HG02571 (cell line): ENCODE data around the gene DSC1.
"Not testable (repeated sequence)": the region's sequence is repeated elsewhere in the genome, so short reads cannot be mapped to it uniquely, and the experiment has no call there.

Experiments
- ATAC-seq: cut with Tn5 transposase; IDR thresholded peaks from one replicate; pipeline ENCODE4 v1.9.1; 2021; ENCODE audit warnings: mild to moderate bottlenecking, moderate library complexity; ENCODE audit not compliant: unreplicated experiment

DSC1 gene

DNA sequence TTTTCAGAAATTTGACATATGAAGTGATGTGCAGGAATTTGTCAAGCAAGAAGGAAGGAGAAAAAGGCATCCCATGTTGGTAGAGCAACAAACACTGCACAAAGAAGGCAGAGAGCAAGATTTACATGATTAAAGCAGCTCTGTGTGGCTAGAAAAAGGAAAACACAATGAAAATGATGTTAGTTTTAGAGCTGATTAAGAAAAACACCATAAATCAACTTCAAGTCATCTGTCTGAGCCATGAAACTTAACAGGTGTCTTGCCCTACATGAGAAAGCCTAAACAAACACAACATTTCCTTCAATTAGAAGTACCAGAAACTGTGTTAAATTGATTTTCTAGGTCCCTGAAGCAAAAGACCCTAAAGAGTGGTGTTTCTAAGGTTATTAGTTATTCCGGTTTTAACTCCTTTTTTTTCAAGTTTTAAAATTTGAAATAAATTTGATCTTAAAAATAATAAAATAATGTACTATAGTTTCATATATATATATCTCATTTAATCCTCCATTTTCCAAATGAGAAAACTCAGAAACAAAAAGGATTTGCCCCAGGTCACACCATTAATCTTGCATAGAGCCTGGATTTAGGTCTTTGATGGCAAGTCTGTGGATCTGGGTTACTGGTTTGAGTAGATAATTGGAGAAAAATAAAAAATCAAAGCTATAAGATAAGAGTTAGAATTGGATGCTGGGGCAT lies 8.6 kb upstream of the DSC1 start:
- ATAC-seq, result no peak

- ATAC-seq, result no peak
Observed at GRCh38 chr18:31170335-31170734, 7.7 kb upstream of the DSC1 start.

GRCh38 chr18:31162419-31162793 lies 250 bp downstream of the DSC1 start:
- no peak for ATAC-seq

- no peak for ATAC-seq
Observed at GRCh38 chr18:31161757-31162418, 768 bp downstream of the DSC1 start.

GRCh38 chr18:31156821-31157763 lies 5.6 kb downstream of the DSC1 start:
- no peak for ATAC-seq

GRCh38 chr18:31155498-31155897 lies 7.2 kb downstream of the DSC1 start:
- no peak for ATAC-seq

DNA sequence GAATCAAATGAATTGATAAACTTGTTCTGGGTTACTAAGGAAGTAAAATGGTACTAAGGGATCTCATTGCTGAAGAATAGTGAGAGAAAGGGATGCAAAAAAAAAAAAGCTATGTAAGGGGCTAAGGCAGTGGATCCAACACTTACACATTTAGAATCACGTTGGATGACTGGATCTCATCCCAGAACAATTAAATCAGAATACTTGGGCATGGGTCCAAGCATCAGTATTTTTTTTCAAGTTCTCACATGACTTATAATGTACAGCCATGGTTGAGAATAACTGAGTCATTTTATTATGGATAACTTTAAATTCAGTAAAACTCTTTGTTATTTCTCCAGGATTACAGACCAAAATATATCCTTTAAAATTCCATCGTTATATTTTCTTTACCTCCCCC lies 8.5 kb downstream of the DSC1 start:
- ATAC-seq, result no peak

DNA sequence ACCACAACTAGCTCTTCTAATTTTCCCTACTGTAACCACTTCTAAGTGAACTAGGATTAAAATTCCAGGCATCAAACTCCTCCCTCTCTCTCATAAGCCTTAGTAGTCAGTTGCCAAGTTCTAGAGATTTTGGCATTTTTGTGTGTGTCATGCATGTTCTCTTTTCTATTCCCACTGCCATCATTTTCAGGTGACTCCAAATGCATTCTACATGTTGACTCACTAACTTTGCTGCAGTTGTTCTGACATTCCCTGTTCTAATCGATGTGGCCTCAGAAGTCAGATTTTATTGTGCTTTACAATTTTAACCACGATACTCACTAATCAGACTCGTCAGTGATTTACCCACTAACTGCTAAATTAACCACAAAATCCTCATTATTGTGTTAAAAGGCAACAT lies 13.3 kb downstream of the DSC1 start:
- ATAC-seq, result no peak

GRCh38 chr18:31148600-31148999 lies 14.1 kb downstream of the DSC1 start:
- no peak for ATAC-seq

GRCh38 chr18:31146809-31147208 lies 15.8 kb downstream of the DSC1 start:
- ATAC-seq, result no peak

GRCh38 chr18:31143025-31143424 lies 19.6 kb downstream of the DSC1 start:
- no peak for ATAC-seq

- no peak for ATAC-seq
Observed at GRCh38 chr18:31138709-31139108, 23.9 kb downstream of the DSC1 start.

- no peak for ATAC-seq
Observed at GRCh38 chr18:31134988-31135529, 27.6 kb downstream of the DSC1 start.

DNA sequence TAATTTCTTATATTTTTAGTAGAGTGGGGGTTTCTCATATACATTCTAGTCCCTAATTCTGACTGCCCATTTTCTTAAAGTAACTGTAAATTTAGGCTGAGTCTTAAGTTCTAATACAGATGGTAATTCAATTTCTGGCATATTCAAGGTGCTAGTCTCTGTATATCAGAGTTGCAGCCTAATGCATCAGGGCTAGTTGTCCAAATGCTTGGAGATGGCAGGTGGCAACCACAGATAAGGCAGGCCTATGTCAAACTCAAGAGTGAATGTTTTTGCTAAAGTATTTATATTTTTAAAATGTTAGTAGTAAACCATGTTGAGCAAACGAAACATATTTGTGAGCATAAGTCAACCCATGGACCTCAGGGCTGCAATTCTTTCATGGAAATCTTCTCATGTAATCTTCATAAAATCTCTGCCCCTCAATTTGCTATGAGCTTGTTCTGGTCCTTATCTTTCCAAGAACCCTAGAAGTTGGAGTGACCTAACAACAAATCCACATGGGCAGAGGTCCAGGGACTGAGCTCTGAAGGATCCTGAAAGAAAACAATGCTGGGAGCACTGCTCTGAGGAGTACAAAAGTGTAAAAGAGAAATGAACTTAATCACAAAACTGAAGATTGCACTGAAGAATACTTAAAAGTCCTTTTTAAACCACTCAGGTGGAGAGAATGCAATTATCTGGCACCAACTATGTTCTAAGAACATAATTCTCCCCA lies 33.1 kb downstream of the DSC1 start:
- no peak for ATAC-seq

GRCh38 chr18:31125878-31126277 lies 36.8 kb downstream of the DSC1 start:
- no peak for ATAC-seq

GRCh38 chr18:31123125-31123524 lies 39.5 kb downstream of the DSC1 start:
- ATAC-seq, result not testable (repeated sequence)

DNA sequence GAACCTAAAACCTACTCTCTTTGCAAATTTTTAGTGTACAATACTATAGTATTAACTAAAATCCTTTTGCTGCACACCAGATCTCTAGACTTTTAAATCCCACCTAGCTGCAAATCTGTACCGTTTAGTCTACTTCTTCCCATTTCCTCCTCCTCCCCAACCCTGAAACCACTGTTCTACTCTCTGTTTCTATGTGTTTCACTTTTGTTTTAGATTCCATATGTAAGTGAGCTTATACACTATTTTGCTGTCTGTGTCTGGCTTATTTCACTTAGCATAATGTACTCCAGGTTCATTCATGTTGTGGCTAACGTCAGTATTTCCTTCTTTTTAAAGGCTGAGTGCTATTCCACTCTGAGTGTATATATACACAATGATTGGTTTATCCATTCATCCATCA lies 42.1 kb downstream of the DSC1 start:
- no peak for ATAC-seq

DNA sequence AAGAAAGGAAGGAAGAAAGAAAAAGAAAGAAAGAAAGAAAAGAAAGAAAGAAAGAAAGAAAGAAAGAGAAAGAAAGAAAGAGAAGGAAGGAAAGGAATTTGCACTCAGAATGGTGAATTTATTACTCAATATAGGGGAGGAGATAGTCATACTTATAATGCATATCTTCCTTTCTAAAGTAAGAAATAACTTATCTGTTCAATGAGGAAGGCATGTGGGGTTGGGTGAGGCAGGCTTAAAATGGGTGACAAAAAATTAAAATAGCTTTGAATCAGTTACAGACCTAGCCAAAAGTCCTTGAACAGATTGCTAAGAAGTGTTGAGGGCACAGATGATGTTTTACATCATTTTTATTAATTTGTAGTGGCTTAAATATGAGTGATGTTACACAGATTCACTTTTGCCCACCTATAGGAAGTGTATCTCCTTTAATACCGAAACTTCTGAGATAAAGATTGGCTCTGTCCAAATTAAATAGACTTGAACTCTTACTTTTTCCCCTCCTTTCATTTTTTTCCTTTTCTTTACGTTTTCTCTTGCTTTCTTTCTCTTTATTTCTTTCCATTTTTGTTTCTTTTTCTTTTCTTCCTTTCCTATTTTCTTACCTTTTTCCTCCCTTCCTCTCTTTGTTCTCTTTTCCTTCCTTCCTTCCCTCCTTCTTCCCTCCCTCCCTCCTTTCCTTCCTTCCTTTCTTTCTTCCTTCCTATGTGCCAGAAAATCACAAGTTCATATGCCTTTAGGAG lies 45.6 kb downstream of the DSC1 start:
- no peak for ATAC-seq

DNA sequence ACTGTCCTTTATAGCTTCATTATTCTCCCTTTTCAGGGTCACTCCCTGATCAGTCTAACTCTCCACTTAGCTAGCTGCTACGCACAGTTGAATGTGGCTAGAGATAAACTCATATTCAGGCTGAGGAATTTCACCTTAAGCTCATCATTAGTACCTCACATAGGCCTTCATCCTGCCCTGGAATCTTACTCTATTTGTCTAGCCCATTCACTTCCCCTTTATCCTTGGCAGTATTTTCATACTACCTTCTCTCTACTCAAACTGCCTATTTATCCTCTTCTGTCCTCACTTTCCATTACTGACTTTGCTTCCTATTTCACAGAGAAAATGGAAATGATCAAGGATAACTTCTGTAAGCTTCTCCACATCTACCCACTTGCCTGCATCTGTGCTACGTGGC lies 49.9 kb downstream of the DSC1 start:
- ATAC-seq, result no peak

DNA sequence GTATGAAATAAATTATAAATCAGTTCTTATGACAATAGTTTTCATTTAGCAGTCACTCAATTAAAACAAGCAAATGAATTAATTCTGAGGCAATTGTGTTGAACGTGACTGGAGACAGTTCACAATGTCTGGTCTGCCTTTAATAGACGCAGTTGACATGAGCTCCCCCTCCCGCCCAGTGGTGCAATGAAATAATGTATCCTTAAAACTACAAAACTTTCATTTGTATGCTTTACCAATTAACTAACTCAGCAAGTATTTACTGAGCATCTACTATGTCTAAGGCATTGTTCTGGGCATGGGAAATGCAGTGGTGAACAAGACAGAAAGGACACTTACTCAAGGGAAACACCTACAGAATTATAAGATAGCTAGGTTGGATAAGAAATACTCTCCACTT lies 56.9 kb downstream of the DSC1 start:
- no peak for ATAC-seq
